Measurements from ENCODE around the gene NUB1. TPM values are rescaled to one million over a fixed set of nuclear protein-coding genes. Genes with fewer than 3 reads are reported as not detected.

The NUB1 gene
- polyA plus RNA-seq, 6 donors from 2014 or later, result 36.5 to 89.7 (median 71.1) TPM

DNA sequence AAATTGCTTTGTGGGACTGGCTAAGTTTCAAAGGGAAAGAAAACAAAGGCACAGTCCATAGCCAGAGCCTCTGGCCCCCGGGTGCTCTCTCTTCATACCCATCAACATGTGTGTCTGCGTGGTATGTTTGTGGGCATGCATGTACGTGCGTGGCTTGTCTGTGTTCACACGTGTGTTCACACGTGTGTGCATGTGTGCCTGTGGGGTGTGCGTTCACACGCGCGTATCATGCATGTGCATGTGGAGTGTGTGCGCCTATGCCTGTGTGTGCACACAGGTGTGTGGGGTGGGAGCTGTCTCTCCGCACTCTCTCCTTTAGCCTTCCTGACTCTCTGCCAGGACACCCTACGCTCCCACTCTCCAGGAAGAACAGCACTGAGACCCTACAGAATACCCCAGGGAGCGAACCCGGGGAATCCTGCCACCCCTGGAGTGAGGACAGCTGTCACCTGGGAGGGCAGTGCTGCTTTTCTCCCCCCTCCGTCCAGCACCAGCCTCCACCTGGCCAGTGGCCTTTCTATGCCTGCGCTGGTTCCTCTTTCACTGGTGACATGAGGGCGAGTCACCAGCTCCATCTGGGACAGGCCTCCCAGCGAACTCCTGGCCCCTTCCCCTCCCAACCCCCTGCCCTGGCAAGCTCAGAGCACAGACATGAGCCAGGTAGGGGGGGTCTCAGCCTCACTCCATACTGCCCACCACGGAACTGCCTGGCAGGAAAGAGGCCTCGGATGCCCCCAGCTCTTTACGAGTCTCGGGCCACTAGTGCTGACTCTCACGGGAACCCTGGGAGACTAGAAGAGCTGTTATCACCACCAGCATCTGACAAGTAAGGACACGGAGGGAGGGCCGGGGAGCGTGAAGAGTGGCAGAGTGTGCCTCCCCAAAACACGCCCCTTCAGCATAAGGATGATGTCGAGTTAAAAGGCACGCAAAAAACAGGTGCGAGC lies 51.7 kb downstream of the NUB1 start:
- H3K4me1 Mint-ChIP-seq, result peaks cover 3 to 5% (median 5%) of the 10 kb centered on the region in 3 donors
- DNase-seq, result no peak
- peak overlapping the region in 4 of 6 donors; percentile 37 to 76 (median 59) for H3K27ac Mint-ChIP-seq
- no peak for ATAC-seq (ENCODE audit: low read depth in 2 of 2)
- peaks cover 11 to 40% (median 29%) of the 10 kb centered on the region in 3 donors for H3K27me3 Mint-ChIP-seq
- no peaks in the 10 kb centered on the region for H3K36me3 Mint-ChIP-seq
- no peak overlapping the region for H3K4me3 Mint-ChIP-seq
- peaks cover 0 to 4% (median 0%) of the 10 kb centered on the region in 7 donors for H3K9me3 Mint-ChIP-seq

GRCh38 chr7:151394076-151395035 lies 52.7 kb downstream of the NUB1 start:
- H3K9me3 Mint-ChIP-seq, result peaks cover 0 to 4% (median 0%) of the 10 kb centered on the region in 7 donors
- peaks cover 11 to 38% (median 27%) of the 10 kb centered on the region in 3 donors for H3K27me3 Mint-ChIP-seq
- H3K4me1 Mint-ChIP-seq, result peaks cover 3 to 5% (median 5%) of the 10 kb centered on the region in 3 donors
- no peak overlapping the region for H3K4me3 Mint-ChIP-seq
- ATAC-seq (ENCODE audit: low read depth in 2 of 2), result no peak
- DNase-seq, result no peak
- no peaks in the 10 kb centered on the region for H3K36me3 Mint-ChIP-seq
- H3K27ac Mint-ChIP-seq, result peak overlapping the region in 3 of 6 donors; percentile 14 to 76 (median 60)

GRCh38 chr7:151395036-151395367 lies 53.4 kb downstream of the NUB1 start:
- ATAC-seq (ENCODE audit: low read depth in 2 of 2), result no peak
- DNase-seq, result no peak
- H3K9me3 Mint-ChIP-seq, result peaks cover 0 to 4% (median 0%) of the 10 kb centered on the region in 7 donors
- H3K4me1 Mint-ChIP-seq, result peaks cover 3 to 5% (median 5%) of the 10 kb centered on the region in 3 donors
- H3K36me3 Mint-ChIP-seq, result no peaks in the 10 kb centered on the region
- no peak overlapping the region for H3K4me3 Mint-ChIP-seq
- peak overlapping the region in 1 of 6 donors; percentile 60 for H3K27ac Mint-ChIP-seq
- peaks cover 11 to 31% (median 21%) of the 10 kb centered on the region in 3 donors for H3K27me3 Mint-ChIP-seq

GRCh38 chr7:151396328-151396970 lies 54.8 kb downstream of the NUB1 start:
- no peak overlapping the region for H3K4me3 Mint-ChIP-seq
- peak overlapping the region in 1 of 6 donors; percentile 70 for H3K27ac Mint-ChIP-seq
- H3K36me3 Mint-ChIP-seq, result no peaks in the 10 kb centered on the region
- peaks cover 12 to 16% (median 15%) of the 10 kb centered on the region in 3 donors for H3K4me1 Mint-ChIP-seq
- peaks cover 8 to 18% (median 11%) of the 10 kb centered on the region in 3 donors for H3K27me3 Mint-ChIP-seq
- peaks cover 0 to 4% (median 0%) of the 10 kb centered on the region in 7 donors for H3K9me3 Mint-ChIP-seq
- DNase-seq (no peak), ATAC-seq (ENCODE audit: low read depth in 2 of 2) (no peak)

GRCh38 chr7:151397026-151397425 lies 55.4 kb downstream of the NUB1 start:
- Mint-ChIP-seq H3K27ac (peak overlapping the region in 3 of 6 donors; percentile 58 to 82 (median 70)), H3K4me3 (no peak overlapping the region), H3K4me1 (peaks cover 13 to 17% (median 16%) of the 10 kb centered on the region in 3 donors), H3K9me3 (peaks cover 0 to 4% (median 0%) of the 10 kb centered on the region in 7 donors), H3K36me3 (no peaks in the 10 kb centered on the region), H3K27me3 (peaks cover 8 to 15% (median 11%) of the 10 kb centered on the region in 3 donors)
- DNase-seq (no peak), ATAC-seq (ENCODE audit: low read depth in 2 of 2) (no peak)

GRCh38 chr7:151398446-151399304 lies 57.1 kb downstream of the NUB1 start:
- H3K27me3 Mint-ChIP-seq, result peaks cover 0 to 7% (median 0%) of the 10 kb centered on the region in 3 donors
- H3K9me3 Mint-ChIP-seq, result peaks cover 0 to 4% (median 0%) of the 10 kb centered on the region in 7 donors
- no peaks in the 10 kb centered on the region for H3K36me3 Mint-ChIP-seq
- ATAC-seq (ENCODE audit: low read depth in 2 of 2) (no peak), DNase-seq (no peak)
- H3K27ac Mint-ChIP-seq, result peak overlapping the region; percentile 9 to 97 (median 45)
- H3K4me3 Mint-ChIP-seq, result no peak overlapping the region
- H3K4me1 Mint-ChIP-seq, result peaks cover 12 to 16% (median 13%) of the 10 kb centered on the region in 3 donors

GRCh38 chr7:151399305-151399601 lies 57.6 kb downstream of the NUB1 start:
- peaks cover 0 to 4% (median 0%) of the 10 kb centered on the region in 7 donors for H3K9me3 Mint-ChIP-seq
- peak overlapping the region in 4 of 6 donors; percentile 9 to 98 (median 65) for H3K27ac Mint-ChIP-seq
- H3K36me3 Mint-ChIP-seq, result no peaks in the 10 kb centered on the region
- H3K27me3 Mint-ChIP-seq, result peaks cover 0 to 7% (median 0%) of the 10 kb centered on the region in 3 donors
- no peak for ATAC-seq (ENCODE audit: low read depth in 2 of 2)
- no peak overlapping the region for H3K4me3 Mint-ChIP-seq
- H3K4me1 Mint-ChIP-seq, result peaks cover 12 to 16% (median 13%) of the 10 kb centered on the region in 3 donors
- DNase-seq, result no peak

- H3K4me3 Mint-ChIP-seq, result peak overlapping the region in 1 of 8 donors; percentile 35
- DNase-seq, result no peak
- H3K4me1 Mint-ChIP-seq, result peaks cover 12 to 16% (median 13%) of the 10 kb centered on the region in 3 donors
- peaks cover 0 to 4% (median 0%) of the 10 kb centered on the region in 7 donors for H3K9me3 Mint-ChIP-seq
- no peak for ATAC-seq (ENCODE audit: low read depth in 2 of 2)
- peaks cover 0 to 7% (median 0%) of the 10 kb centered on the region in 3 donors for H3K27me3 Mint-ChIP-seq
- peak overlapping the region; percentile 97 to 99 (median 98) for H3K27ac Mint-ChIP-seq
- no peaks in the 10 kb centered on the region for H3K36me3 Mint-ChIP-seq
Measured at GRCh38 chr7:151399906-151400305, 58.3 kb downstream of the NUB1 start.

DNA sequence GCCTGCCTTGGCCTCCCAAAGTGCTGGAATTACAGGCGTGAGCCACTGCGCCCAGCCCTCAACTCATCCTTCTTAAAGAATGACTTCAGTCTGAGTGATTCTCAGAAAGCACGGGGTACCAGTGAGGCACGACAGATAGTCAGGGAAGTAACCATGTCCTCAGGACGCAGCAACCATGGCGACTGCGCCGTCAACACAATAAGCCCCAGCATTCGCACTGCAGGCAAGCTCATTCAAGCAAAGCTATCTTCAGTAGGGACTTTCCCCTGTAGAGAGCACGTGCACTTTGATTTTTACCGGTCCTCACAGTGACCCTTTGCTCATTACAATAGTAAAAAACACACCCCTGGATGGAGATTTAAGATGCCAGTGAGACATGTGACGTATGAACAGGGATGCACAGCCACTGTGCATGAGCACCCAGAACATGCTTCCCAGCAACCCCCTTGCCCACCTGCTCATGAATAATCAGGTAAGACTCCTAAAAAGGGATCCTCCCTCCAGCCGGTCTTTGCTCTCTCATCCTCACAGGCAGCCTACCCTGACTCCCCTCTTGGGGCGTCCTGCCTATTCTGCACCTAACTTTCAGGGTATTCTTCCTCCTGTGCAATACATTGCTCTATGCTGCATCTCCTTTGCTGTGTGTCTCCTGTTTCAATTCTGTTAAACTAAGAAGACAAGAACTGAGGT lies 59.2 kb downstream of the NUB1 start:
- Mint-ChIP-seq H3K27ac (peak overlapping the region; percentile 97 to 99 (median 98)), H3K4me3 (peak overlapping the region in 6 of 8 donors; percentile 32 to 82 (median 45)), H3K27me3 (peaks cover 0 to 7% (median 0%) of the 10 kb centered on the region in 3 donors), H3K4me1 (peaks cover 12 to 16% (median 13%) of the 10 kb centered on the region in 3 donors), H3K36me3 (no peaks in the 10 kb centered on the region), H3K9me3 (peaks cover 0 to 4% (median 0%) of the 10 kb centered on the region in 7 donors)
- ATAC-seq (ENCODE audit: low read depth in 2 of 2) (peak; percentile 91 to 93), DNase-seq (peak; percentile 85)

DNA sequence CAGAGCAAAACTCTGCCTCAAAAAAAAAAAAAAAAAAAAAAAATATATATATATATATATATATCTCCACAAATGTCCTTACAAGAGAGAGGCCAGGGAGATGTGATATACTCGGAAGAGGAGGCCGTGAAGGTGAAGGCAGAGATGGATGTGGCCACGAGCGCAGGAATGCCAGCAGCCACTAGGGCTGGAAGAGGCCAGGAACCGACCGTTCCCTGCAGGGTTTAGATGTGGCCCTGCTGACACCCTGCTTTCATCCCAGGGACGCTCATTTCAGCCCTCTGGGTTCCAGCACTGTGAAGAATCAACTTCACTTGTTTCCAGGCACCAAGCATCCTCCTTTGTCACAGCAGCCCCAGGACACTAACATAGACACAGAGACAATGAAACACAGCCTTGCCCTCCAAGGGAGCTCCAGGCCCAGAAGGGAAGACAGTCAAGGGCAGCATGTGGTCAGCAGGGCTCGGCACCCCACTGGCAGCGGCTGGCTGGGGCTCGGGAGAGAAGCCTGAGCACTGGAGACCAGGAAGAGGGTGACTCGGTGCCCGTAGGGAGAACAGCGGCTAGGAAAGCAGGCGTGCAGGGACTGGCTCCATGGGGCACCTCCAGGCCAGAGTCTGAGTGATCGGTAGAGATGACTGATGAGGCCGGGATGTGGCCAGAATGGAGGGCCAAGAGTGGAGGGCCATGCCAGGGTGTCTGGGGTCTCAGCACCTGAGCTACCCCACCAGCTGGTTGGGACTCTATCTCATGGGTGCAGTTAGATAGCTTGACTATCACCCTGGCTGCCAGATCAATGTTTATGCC lies 60.6 kb downstream of the NUB1 start:
- no peak for DNase-seq
- peak overlapping the region in 5 of 6 donors; percentile 61 to 81 (median 72) for H3K27ac Mint-ChIP-seq
- H3K4me3 Mint-ChIP-seq, result no peak overlapping the region
- peaks cover 0 to 4% (median 0%) of the 10 kb centered on the region in 7 donors for H3K9me3 Mint-ChIP-seq
- no peaks in the 10 kb centered on the region for H3K36me3 Mint-ChIP-seq
- H3K27me3 Mint-ChIP-seq, result peaks cover 0 to 16% (median 0%) of the 10 kb centered on the region in 3 donors
- peaks cover 12 to 16% (median 13%) of the 10 kb centered on the region in 3 donors for H3K4me1 Mint-ChIP-seq
- ATAC-seq (ENCODE audit: low read depth in 2 of 2), result no peak

- DNase-seq, result no peak
- H3K4me1 Mint-ChIP-seq, result peaks cover 11 to 21% (median 17%) of the 10 kb centered on the region in 3 donors
- peak overlapping the region in 2 of 6 donors; percentile 53 to 54 for H3K27ac Mint-ChIP-seq
- no peaks in the 10 kb centered on the region for H3K36me3 Mint-ChIP-seq
- H3K27me3 Mint-ChIP-seq, result peaks cover 0 to 23% (median 5%) of the 10 kb centered on the region in 3 donors
- no peak for ATAC-seq (ENCODE audit: low read depth in 2 of 2)
- H3K9me3 Mint-ChIP-seq, result no peaks in the 10 kb centered on the region
- H3K4me3 Mint-ChIP-seq, result no peak overlapping the region
Measured at GRCh38 chr7:151403764-151404163, 62.2 kb downstream of the NUB1 start.
